NCI-H1092 (cell line): Measurements from ENCODE around the gene MAGEA2B.
"Not testable (repeated sequence)": the region's sequence is repeated elsewhere in the genome, so short reads cannot be mapped to it uniquely, and the experiment has no call there.

ENCODE experiments used
- DNase-seq: peaks from one replicate; lab custom pipeline; 2025; lab: John Stamatoyannopoulos, UW

The MAGEA2B gene

GRCh38 chrX:152758918-152759317 is 44.5 kb downstream of the MAGEA2B start, which contains the start of gene CSAG3:
Gene CSAG3, plus strand, starts transcription at chrX:152759218.
- DNase-seq: not testable (repeated sequence)

- DNase-seq: not testable (repeated sequence)
Observed at GRCh38 chrX:152759544-152759943, 45.1 kb downstream of the MAGEA2B start.

GRCh38 chrX:152761582-152761981 is 47.2 kb downstream of the MAGEA2B start:
- DNase-seq: not testable (repeated sequence)

- not testable (repeated sequence) for DNase-seq
Observed at GRCh38 chrX:152766562-152766961, 52.1 kb downstream of the MAGEA2B start.
